GM23338 (cell line): Measurements from ENCODE around the gene FAF1. TPM values are rescaled to one million over a fixed set of nuclear protein-coding genes. Genes with fewer than 3 reads are reported as not detected.

Source experiments
- ATAC-seq: fragments of 200-7000 bp; cut with Tn5 transposase; 3 replicates; pipeline ENCODE4 v1.9.1; 2020
- DNase-seq: peaks from one replicate; pipeline ENCODE4 v3.0.0-alpha.2; 2015; ENCODE audit warnings: low spot score
- H2AFZ ChIP-seq: fragments of 200-600 bp; sonication (generic); 2 replicates; pipeline ENCODE4 v1.8.0; 2016; ENCODE audit warnings: antibody characterized with exemption, mild to moderate bottlenecking, moderate library complexity
- H3F3A ChIP-seq: fragments of 200-600 bp; sonication (generic); replicated peaks from 2 replicates; pipeline ENCODE4 v1.8.0; 2017; ENCODE audit warnings: antibody characterized with exemption, mixed run types, low read depth
- H3K27ac ChIP-seq: fragments of 200-600 bp; sonication (generic); 2 replicates; pipeline ENCODE4 v1.6.1; 2016; ENCODE audit warnings: low read depth
- H3K27me3 ChIP-seq: fragments of 200-600 bp; sonication (generic); 2 replicates; pipeline ENCODE4 v1.8.0; 2016; ENCODE audit warnings: mild to moderate bottlenecking, mixed run types, moderate library complexity; ENCODE audit not compliant: insufficient read depth
- H3K36me3 ChIP-seq: fragments of 200-600 bp; sonication (generic); 2 replicates; pipeline ENCODE4 v1.8.0; 2016; ENCODE audit warnings: mild to moderate bottlenecking; ENCODE audit not compliant: insufficient read depth
- H3K4me1 ChIP-seq: fragments of 200-600 bp; sonication (generic); 2 replicates; pipeline ENCODE4 v1.8.0; 2016; ENCODE audit warnings: mild to moderate bottlenecking, moderate library complexity; ENCODE audit not compliant: insufficient read depth
- H3K4me2 ChIP-seq: fragments of 200-600 bp; sonication (generic); 2 replicates; pipeline ENCODE4 v1.7.1; 2017; ENCODE audit warnings: mixed run types
- H3K4me3 ChIP-seq: fragments of 200-600 bp; sonication (generic); 2 replicates; pipeline ENCODE4 v1.6.1; 2016; ENCODE audit warnings: mixed run types
- H3K79me2 ChIP-seq: fragments of 200-600 bp; sonication (generic); replicated peaks from 2 replicates; pipeline ENCODE4 v1.8.0; 2017; ENCODE audit warnings: mild to moderate bottlenecking; ENCODE audit not compliant: insufficient read depth
- H3K9me2 ChIP-seq: fragments of 200-600 bp; sonication (generic); 2 replicates; pipeline ENCODE4 v1.8.0; 2017; ENCODE audit not compliant: insufficient read depth
- H4K20me1 ChIP-seq: fragments of 200-600 bp; sonication (generic); replicated peaks from 2 replicates; pipeline ENCODE4 v1.8.0; 2017; ENCODE audit warnings: mild to moderate bottlenecking; ENCODE audit not compliant: insufficient read depth
- H3K27ac Mint-ChIP-seq: 2 replicates; pipeline ENCODE4 v1.8.0; 2020; ENCODE audit warnings: inconsistent platforms, mild to moderate bottlenecking, moderate library complexity, mixed read lengths
- H3K27me3 Mint-ChIP-seq: 3 replicates; pipeline ENCODE4 v1.8.0; 2022; ENCODE audit warnings: low read depth, mild to moderate bottlenecking, moderate library complexity, mixed read lengths, inconsistent platforms; ENCODE audit not compliant: insufficient read depth, poor library complexity
- H3K36me3 Mint-ChIP-seq: 3 replicates; pipeline ENCODE4 v1.8.0; 2021; ENCODE audit warnings: low read depth, mild to moderate bottlenecking, inconsistent platforms, moderate library complexity, mixed read lengths
- H3K4me1 Mint-ChIP-seq: 3 replicates; pipeline ENCODE4 v1.8.0; 2020; ENCODE audit warnings: mild to moderate bottlenecking, inconsistent platforms, mixed read lengths
- H3K4me3 Mint-ChIP-seq: 3 replicates; pipeline ENCODE4 v1.8.0; 2021; ENCODE audit warnings: moderate library complexity, mild to moderate bottlenecking, inconsistent platforms, mixed read lengths
- H3K9me3 Mint-ChIP-seq: 3 replicates; pipeline ENCODE4 v1.8.0; 2020; ENCODE audit warnings: moderate library complexity, mild to moderate bottlenecking, inconsistent platforms, mixed read lengths
- CREB1 ChIP-seq: fragments of 250-450 bp; sonication (Bioruptor Pico); IDR thresholded peaks from 2 replicates; pipeline ENCODE4 v1.5.0; 2020; ENCODE audit warnings: low read depth, mild to moderate bottlenecking, moderate library complexity
- EZH2 ChIP-seq: fragments of 200-600 bp; sonication (generic); IDR thresholded peaks from one replicate; pipeline ENCODE4 v1.8.0; 2017; ENCODE audit warnings: antibody characterized with exemption, mild to moderate bottlenecking, low read depth; ENCODE audit not compliant: unreplicated experiment
- EZH2phosphoT487 ChIP-seq: fragments of 200-600 bp; sonication (generic); IDR thresholded peaks from one replicate; pipeline ENCODE4 v1.8.1; 2018; ENCODE audit warnings: antibody characterized with exemption; ENCODE audit not compliant: unreplicated experiment
- JUNB ChIP-seq: IDR thresholded peaks from one replicate; pipeline ENCODE4 v1.6.1; 2016; ENCODE audit warnings: antibody characterized with exemption; ENCODE audit not compliant: unreplicated experiment
- POLR2AphosphoS5 ChIP-seq: IDR thresholded peaks from 2 replicates; pipeline ENCODE4 v1.6.1; 2016; ENCODE audit warnings: antibody characterized with exemption, low read depth
- STAT1 ChIP-seq: IDR thresholded peaks from one replicate; pipeline ENCODE4 v1.6.1; 2016; ENCODE audit warnings: antibody characterized with exemption; ENCODE audit not compliant: unreplicated experiment
- ZNF114 ChIP-seq: fragments of 250-450 bp; sonication (Bioruptor Pico); IDR thresholded peaks from 2 replicates; pipeline ENCODE4 v1.5.0; 2020; ENCODE audit warnings: mild to moderate bottlenecking, moderate library complexity
- ZNF331 ChIP-seq: fragments of 250-450 bp; sonication (Bioruptor Pico); IDR thresholded peaks from 2 replicates; pipeline ENCODE4 v1.5.0; 2020; ENCODE audit warnings: low read depth, mild to moderate bottlenecking, moderate library complexity
- polyA plus RNA-seq: library from polyadenylated mRNA; unstranded; fragments of >200 nt; fragmentation: Nextera tagmentation; extraction: Ambion mirVana; gene quantifications from 2 replicates; pipeline ENCODE4 v1.2.1, GENCODE V29; 2016
- total RNA-seq: library from RNA; depleted of rRNA; stranded (reverse); fragments of >200 nt; shearing (Covaris generic); gene quantifications from 2 replicates; pipeline ENCODE4 v1.2.3, GENCODE V29; 2014
- TF ChIP-seq, protein P1 (sequence below): IDR thresholded peaks from 2 replicates; pipeline ENCODE4 v1.6.1; 2016; ENCODE audit warnings: antibody characterized with exemption
- TF ChIP-seq, protein P2 (sequence below), 2 experiments: fragments of 200-600 bp in 1 of 2; sonication (generic) in 1 of 2; conservative IDR thresholded peaks; 2 replicates each; pipeline versions ENCODE4 v1.5.1 to v1.6.1; 2016 to 2017; ENCODE audit warnings: antibody characterized with exemption in 2 of 2, low read depth in 2 of 2, mild to moderate bottlenecking in 2 of 2, moderate library complexity in 1 of 2
- TF ChIP-seq, protein P3 (sequence below): IDR thresholded peaks from one replicate; pipeline ENCODE4 v1.6.1; 2018; ENCODE audit warnings: antibody characterized with exemption; ENCODE audit not compliant: unreplicated experiment
- TF ChIP-seq, protein P4 (sequence below): fragments of 250-450 bp; sonication (Bioruptor Pico); IDR thresholded peaks from 2 replicates; pipeline ENCODE4 v1.5.0; 2020; ENCODE audit warnings: mild to moderate bottlenecking, moderate library complexity

FAF1 gene
- total and polyA plus RNA-seq, 2 experiments from 2014 or later, result 24.1 to 53.2 TPM

DNA sequence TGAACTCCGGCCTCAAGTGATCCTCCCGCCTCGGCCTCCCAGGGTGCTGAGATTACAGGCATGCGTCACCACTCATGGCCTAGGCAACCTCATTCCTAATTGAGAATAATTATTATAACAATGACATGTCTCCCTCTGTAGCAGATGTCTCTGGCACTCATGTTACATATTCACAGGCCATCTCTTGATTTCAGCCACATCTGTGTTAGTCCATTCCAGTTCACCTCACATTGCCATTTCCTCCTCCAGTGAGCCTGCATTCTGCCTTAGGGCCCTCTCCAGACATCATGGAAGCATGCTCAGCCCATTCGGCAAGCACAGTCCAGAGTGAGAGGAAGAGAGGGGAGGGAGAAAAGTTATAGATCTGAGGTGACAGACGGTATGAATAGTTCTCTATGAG, 42.4 kb upstream of the FAF1 start (continued):
- TF ChIP-seq, protein P1, sequence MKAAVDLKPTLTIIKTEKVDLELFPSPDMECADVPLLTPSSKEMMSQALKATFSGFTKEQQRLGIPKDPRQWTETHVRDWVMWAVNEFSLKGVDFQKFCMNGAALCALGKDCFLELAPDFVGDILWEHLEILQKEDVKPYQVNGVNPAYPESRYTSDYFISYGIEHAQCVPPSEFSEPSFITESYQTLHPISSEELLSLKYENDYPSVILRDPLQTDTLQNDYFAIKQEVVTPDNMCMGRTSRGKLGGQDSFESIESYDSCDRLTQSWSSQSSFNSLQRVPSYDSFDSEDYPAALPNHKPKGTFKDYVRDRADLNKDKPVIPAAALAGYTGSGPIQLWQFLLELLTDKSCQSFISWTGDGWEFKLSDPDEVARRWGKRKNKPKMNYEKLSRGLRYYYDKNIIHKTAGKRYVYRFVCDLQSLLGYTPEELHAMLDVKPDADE, result no peak
- TF ChIP-seq EZH2phosphoT487 (no peak), ZNF114 (CRISPR knock-in tag) (no peak)

DNA sequence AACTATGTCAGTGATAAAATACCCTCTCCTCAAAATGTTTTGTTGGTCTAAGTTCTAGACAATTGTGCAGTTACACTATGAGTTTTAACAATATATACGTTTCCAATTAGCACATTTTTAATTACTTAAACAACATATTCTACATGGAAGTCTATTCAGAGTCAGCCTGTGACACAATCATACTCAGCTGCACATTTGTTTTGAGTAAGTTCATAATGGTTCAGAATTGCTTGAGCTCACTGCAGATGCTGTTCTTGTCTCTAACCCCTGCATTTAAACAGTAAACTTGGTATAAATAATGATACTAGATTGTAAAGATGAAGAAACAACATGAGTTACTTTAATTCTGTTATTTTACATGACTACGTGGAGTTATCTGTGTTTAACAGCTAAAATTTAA, 40.6 kb upstream of the FAF1 start:
- Mint-ChIP-seq H3K36me3 (no peaks in the 10 kb centered on the region), H3K27me3 (no peaks in the 10 kb centered on the region), H3K4me3 (no peak overlapping the region), H3K9me3 (no peaks in the 10 kb centered on the region), H3K27ac (no peak overlapping the region), H3K4me1 (peaks cover 3% of the 10 kb centered on the region; the same call in 2 of the 3 replicates)
- no peaks in the 10 kb centered on the region for H3K4me1 ChIP-seq
- H3K36me3 ChIP-seq, result no peaks in the 10 kb centered on the region
- H3K27me3 ChIP-seq, result no peaks in the 10 kb centered on the region
- no peak overlapping the region for H3K27ac ChIP-seq
- H3K4me3 ChIP-seq, result no peak overlapping the region
- no peaks in the 10 kb centered on the region for H3K9me2 ChIP-seq
- ATAC-seq (no peak), DNase-seq (no peak)
- no peaks in the 10 kb centered on the region for H3K79me2 ChIP-seq
- no peak overlapping the region for H2AFZ ChIP-seq
- no peak overlapping the region for H3K4me2 ChIP-seq
- H4K20me1 ChIP-seq, result no peaks in the 10 kb centered on the region
- H3F3A ChIP-seq, result no peaks in the 10 kb centered on the region
- TF ChIP-seq STAT1, result no peak
- TF ChIP-seq, protein P2, sequence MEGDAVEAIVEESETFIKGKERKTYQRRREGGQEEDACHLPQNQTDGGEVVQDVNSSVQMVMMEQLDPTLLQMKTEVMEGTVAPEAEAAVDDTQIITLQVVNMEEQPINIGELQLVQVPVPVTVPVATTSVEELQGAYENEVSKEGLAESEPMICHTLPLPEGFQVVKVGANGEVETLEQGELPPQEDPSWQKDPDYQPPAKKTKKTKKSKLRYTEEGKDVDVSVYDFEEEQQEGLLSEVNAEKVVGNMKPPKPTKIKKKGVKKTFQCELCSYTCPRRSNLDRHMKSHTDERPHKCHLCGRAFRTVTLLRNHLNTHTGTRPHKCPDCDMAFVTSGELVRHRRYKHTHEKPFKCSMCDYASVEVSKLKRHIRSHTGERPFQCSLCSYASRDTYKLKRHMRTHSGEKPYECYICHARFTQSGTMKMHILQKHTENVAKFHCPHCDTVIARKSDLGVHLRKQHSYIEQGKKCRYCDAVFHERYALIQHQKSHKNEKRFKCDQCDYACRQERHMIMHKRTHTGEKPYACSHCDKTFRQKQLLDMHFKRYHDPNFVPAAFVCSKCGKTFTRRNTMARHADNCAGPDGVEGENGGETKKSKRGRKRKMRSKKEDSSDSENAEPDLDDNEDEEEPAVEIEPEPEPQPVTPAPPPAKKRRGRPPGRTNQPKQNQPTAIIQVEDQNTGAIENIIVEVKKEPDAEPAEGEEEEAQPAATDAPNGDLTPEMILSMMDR (conservative IDR thresholded peaks at IDR 0.05; ENCODE audit: low read depth in 2 of 2), result no peak
- no peak for TF ChIP-seq EZH2phosphoT487
- TF ChIP-seq CREB1 (CRISPR knock-in tag), result no peak
- no peak for TF ChIP-seq JUNB
- TF ChIP-seq, protein P1, result no peak
- TF ChIP-seq EZH2, result no peak
- TF ChIP-seq ZNF331, result no peak
- TF ChIP-seq, protein P3, sequence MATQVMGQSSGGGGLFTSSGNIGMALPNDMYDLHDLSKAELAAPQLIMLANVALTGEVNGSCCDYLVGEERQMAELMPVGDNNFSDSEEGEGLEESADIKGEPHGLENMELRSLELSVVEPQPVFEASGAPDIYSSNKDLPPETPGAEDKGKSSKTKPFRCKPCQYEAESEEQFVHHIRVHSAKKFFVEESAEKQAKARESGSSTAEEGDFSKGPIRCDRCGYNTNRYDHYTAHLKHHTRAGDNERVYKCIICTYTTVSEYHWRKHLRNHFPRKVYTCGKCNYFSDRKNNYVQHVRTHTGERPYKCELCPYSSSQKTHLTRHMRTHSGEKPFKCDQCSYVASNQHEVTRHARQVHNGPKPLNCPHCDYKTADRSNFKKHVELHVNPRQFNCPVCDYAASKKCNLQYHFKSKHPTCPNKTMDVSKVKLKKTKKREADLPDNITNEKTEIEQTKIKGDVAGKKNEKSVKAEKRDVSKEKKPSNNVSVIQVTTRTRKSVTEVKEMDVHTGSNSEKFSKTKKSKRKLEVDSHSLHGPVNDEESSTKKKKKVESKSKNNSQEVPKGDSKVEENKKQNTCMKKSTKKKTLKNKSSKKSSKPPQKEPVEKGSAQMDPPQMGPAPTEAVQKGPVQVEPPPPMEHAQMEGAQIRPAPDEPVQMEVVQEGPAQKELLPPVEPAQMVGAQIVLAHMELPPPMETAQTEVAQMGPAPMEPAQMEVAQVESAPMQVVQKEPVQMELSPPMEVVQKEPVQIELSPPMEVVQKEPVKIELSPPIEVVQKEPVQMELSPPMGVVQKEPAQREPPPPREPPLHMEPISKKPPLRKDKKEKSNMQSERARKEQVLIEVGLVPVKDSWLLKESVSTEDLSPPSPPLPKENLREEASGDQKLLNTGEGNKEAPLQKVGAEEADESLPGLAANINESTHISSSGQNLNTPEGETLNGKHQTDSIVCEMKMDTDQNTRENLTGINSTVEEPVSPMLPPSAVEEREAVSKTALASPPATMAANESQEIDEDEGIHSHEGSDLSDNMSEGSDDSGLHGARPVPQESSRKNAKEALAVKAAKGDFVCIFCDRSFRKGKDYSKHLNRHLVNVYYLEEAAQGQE, result no peak
- TF ChIP-seq ZNF114 (CRISPR knock-in tag), result no peak
- TF ChIP-seq, protein P4, sequence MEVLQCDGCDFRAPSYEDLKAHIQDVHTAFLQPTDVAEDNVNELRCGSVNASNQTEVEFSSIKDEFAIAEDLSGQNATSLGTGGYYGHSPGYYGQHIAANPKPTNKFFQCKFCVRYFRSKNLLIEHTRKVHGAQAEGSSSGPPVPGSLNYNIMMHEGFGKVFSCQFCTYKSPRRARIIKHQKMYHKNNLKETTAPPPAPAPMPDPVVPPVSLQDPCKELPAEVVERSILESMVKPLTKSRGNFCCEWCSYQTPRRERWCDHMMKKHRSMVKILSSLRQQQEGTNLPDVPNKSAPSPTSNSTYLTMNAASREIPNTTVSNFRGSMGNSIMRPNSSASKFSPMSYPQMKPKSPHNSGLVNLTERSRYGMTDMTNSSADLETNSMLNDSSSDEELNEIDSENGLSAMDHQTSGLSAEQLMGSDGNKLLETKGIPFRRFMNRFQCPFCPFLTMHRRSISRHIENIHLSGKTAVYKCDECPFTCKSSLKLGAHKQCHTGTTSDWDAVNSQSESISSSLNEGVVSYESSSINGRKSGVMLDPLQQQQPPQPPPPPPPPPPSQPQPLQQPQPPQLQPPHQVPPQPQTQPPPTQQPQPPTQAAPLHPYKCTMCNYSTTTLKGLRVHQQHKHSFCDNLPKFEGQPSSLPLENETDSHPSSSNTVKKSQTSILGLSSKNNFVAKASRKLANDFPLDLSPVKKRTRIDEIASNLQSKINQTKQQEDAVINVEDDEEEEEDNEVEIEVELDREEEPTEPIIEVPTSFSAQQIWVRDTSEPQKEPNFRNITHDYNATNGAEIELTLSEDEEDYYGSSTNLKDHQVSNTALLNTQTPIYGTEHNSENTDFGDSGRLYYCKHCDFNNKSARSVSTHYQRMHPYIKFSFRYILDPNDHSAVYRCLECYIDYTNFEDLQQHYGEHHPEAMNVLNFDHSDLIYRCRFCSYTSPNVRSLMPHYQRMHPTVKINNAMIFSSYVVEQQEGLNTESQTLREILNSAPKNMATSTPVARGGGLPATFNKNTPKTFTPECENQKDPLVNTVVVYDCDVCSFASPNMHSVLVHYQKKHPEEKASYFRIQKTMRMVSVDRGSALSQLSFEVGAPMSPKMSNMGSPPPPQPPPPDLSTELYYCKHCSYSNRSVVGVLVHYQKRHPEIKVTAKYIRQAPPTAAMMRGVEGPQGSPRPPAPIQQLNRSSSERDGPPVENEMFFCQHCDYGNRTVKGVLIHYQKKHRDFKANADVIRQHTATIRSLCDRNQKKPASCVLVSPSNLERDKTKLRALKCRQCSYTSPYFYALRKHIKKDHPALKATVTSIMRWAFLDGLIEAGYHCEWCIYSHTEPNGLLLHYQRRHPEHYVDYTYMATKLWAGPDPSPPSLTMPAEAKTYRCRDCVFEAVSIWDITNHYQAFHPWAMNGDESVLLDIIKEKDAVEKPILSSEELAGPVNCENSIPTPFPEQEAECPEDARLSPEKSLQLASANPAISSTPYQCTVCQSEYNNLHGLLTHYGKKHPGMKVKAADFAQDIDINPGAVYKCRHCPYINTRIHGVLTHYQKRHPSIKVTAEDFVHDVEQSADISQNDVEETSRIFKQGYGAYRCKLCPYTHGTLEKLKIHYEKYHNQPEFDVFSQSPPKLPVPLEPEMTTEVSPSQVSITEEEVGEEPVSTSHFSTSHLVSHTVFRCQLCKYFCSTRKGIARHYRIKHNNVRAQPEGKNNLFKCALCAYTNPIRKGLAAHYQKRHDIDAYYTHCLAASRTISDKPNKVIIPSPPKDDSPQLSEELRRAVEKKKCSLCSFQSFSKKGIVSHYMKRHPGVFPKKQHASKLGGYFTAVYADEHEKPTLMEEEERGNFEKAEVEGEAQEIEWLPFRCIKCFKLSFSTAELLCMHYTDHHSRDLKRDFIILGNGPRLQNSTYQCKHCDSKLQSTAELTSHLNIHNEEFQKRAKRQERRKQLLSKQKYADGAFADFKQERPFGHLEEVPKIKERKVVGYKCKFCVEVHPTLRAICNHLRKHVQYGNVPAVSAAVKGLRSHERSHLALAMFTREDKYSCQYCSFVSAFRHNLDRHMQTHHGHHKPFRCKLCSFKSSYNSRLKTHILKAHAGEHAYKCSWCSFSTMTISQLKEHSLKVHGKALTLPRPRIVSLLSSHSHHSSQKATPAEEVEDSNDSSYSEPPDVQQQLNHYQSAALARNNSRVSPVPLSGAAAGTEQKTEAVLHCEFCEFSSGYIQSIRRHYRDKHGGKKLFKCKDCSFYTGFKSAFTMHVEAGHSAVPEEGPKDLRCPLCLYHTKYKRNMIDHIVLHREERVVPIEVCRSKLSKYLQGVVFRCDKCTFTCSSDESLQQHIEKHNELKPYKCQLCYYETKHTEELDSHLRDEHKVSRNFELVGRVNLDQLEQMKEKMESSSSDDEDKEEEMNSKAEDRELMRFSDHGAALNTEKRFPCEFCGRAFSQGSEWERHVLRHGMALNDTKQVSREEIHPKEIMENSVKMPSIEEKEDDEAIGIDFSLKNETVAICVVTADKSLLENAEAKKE (CRISPR knock-in tag), result no peak
- no peak for TF ChIP-seq POLR2AphosphoS5
